ENCODE measurements around the gene SEL1L3. TPM values are rescaled to one million over a fixed set of nuclear protein-coding genes. Genes with fewer than 3 reads are reported as not detected.

SEL1L3 gene
- total RNA-seq, 6 experiments from 2014 or later, result 5.0 to 33.6 (median 13.3) TPM

- DNase-seq, result no peak
- intact Hi-C loops (cut with DNase I), result loop anchor here (10.0 kb wide), 1 partner anchor 315 kb away; no protein-coding TSS in a partner anchor
- ATAC-seq, result no peak
- peaks cover 0 to 4% (median 0%) of the 10 kb centered on the region in 4 donors for H3K36me3 ChIP-seq
- no peak for TF ChIP-seq POLR2A (IDR thresholded peaks at IDR 0.05)
- no peak for TF ChIP-seq CTCF (IDR thresholded peaks at IDR 0.05)
- WGBS (ENCODE audit: insufficient coverage, low coverage, low lambda C conversion rate, missing lambda C conversion rate), result 92% methylated on average over 4 of the region's 4 CpGs
- no peaks in the 10 kb centered on the region for H3K9me3 ChIP-seq
- H3K27me3 ChIP-seq, result no peaks in the 10 kb centered on the region
- no peak overlapping the region for H3K27ac ChIP-seq
- no peak overlapping the region for H3K4me3 ChIP-seq
- H3K4me1 ChIP-seq, result peaks cover 0 to 5% (median 0%) of the 10 kb centered on the region in 4 donors
Measured at GRCh38 chr4:25760048-25760447, 102.7 kb downstream of the SEL1L3 start.

- no peaks in the 10 kb centered on the region for H3K9me3 ChIP-seq
- TF ChIP-seq CTCF (IDR thresholded peaks at IDR 0.05) (no peak), POLR2A (IDR thresholded peaks at IDR 0.05) (no peak)
- intact Hi-C loops (cut with DNase I), result no loop called here
Measured at GRCh38 chr4:25759101-25759500, 103.7 kb downstream of the SEL1L3 start.

GRCh38 chr4:25757452-25757851, 105.3 kb downstream of the SEL1L3 start:
- H3K27ac ChIP-seq, result no peak overlapping the region
- H3K4me3 ChIP-seq, result no peak overlapping the region
- 92% methylated on average over 7 of the region's 8 CpGs for whole genome bisulfite sequencing (ENCODE audit: insufficient coverage, low coverage, low lambda C conversion rate, missing lambda C conversion rate)
- DNase-seq, result no peak
- H3K9me3 ChIP-seq, result no peaks in the 10 kb centered on the region
- intact Hi-C loops (cut with DNase I), result no loop called here
- ATAC-seq, result no peak
- peaks cover 0 to 5% (median 0%) of the 10 kb centered on the region in 4 donors for H3K4me1 ChIP-seq
- H3K27me3 ChIP-seq, result no peaks in the 10 kb centered on the region
- peaks cover 0 to 4% (median 0%) of the 10 kb centered on the region in 4 donors for H3K36me3 ChIP-seq
- TF ChIP-seq POLR2A (IDR thresholded peaks at IDR 0.05), result no peak

More at GRCh38 chr4:25759101-25759500, 103.7 kb downstream of the SEL1L3 start:
- H3K4me1 ChIP-seq, result peaks cover 0 to 5% (median 0%) of the 10 kb centered on the region in 4 donors
- 95% methylated on average over 8 of the region's 8 CpGs for WGBS (ENCODE audit: insufficient coverage, low coverage, low lambda C conversion rate, missing lambda C conversion rate)
- H3K36me3 ChIP-seq, result peaks cover 0 to 4% (median 0%) of the 10 kb centered on the region in 4 donors
- no peak for ATAC-seq
- H3K4me3 ChIP-seq, result no peak overlapping the region
- no peak for DNase-seq
- no peaks in the 10 kb centered on the region for H3K27me3 ChIP-seq
- no peak overlapping the region for H3K27ac ChIP-seq

GRCh38 chr4:25756503-25756902, 106.3 kb downstream of the SEL1L3 start:
- WGBS (ENCODE audit: insufficient coverage, low coverage, low lambda C conversion rate, missing lambda C conversion rate), result 61% methylated on average over 5 of the region's 5 CpGs

More at GRCh38 chr4:25756503-25756902, 106.3 kb downstream of the SEL1L3 start:
- H3K27ac ChIP-seq, result no peak overlapping the region
- ATAC-seq, result peak in 2 of 4 donors; percentile 48 to 74
- no peaks in the 10 kb centered on the region for H3K36me3 ChIP-seq
- no peaks in the 10 kb centered on the region for H3K27me3 ChIP-seq
- DNase-seq, result no peak
- intact Hi-C loops (cut with DNase I), result no loop called here
- H3K9me3 ChIP-seq, result no peaks in the 10 kb centered on the region
- TF ChIP-seq CTCF (IDR thresholded peaks at IDR 0.05) (no peak), POLR2A (IDR thresholded peaks at IDR 0.05) (no peak)
- no peak overlapping the region for H3K4me3 ChIP-seq
- peaks cover 0 to 5% (median 0%) of the 10 kb centered on the region in 4 donors for H3K4me1 ChIP-seq
